ENCODE data around the gene KLHL11.
A peak's percentile ranks its signal among the peaks of the same experiment; 100 is the strongest.

KLHL11 gene, protein sequence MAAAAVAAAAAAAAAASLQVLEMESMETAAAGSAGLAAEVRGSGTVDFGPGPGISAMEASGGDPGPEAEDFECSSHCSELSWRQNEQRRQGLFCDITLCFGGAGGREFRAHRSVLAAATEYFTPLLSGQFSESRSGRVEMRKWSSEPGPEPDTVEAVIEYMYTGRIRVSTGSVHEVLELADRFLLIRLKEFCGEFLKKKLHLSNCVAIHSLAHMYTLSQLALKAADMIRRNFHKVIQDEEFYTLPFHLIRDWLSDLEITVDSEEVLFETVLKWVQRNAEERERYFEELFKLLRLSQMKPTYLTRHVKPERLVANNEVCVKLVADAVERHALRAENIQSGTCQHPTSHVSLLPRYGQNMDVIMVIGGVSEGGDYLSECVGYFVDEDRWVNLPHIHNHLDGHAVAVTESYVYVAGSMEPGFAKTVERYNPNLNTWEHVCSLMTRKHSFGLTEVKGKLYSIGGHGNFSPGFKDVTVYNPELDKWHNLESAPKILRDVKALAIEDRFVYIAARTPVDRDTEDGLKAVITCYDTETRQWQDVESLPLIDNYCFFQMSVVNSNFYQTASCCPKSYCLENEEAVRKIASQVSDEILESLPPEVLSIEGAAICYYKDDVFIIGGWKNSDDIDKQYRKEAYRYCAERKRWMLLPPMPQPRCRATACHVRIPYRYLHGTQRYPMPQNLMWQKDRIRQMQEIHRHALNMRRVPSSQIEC

DNA sequence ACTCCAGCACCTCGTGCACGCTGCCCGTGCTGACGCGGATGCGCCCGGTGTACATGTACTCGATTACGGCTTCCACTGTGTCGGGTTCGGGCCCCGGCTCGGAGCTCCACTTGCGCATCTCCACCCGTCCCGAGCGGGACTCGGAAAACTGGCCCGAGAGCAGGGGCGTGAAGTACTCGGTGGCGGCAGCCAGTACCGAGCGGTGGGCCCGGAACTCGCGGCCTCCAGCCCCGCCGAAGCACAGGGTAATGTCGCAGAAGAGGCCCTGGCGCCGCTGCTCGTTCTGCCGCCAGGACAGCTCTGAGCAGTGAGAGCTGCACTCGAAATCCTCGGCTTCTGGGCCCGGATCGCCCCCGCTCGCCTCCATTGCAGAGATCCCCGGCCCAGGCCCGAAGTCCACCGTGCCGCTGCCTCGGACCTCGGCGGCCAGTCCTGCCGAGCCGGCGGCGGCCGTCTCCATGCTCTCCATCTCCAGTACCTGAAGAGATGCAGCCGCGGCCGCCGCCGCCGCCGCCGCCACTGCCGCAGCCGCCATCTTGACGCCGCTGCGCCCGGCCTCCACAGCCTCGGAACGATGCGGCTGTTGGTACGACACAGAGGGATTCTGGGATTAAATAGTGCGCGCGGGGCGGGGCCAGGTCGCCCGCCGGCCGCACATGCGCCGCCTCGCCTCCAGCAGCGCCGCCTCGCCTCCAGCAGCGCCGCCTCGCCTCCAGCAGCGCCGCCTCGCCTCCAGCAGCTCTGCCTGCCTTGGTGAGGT, at the start of gene KLHL11:
TSS of gene KLHL11 (minus strand) at position 588 of the 760 bp plus-strand sequence. CDS start at position 535, 53 bp downstream.
- CTCF ChIA-PET, result interaction anchor here (0.6 to 2.5 kb wide), 7 partner anchors 9 to 169 kb away, joined by 3 to 7 read pairs (median 3); partner anchors contain the start of gene P3H4
- DNase-seq (ENCODE audit: extremely low spot score), result peak; percentile 94
- TF ChIP-seq, protein P1, sequence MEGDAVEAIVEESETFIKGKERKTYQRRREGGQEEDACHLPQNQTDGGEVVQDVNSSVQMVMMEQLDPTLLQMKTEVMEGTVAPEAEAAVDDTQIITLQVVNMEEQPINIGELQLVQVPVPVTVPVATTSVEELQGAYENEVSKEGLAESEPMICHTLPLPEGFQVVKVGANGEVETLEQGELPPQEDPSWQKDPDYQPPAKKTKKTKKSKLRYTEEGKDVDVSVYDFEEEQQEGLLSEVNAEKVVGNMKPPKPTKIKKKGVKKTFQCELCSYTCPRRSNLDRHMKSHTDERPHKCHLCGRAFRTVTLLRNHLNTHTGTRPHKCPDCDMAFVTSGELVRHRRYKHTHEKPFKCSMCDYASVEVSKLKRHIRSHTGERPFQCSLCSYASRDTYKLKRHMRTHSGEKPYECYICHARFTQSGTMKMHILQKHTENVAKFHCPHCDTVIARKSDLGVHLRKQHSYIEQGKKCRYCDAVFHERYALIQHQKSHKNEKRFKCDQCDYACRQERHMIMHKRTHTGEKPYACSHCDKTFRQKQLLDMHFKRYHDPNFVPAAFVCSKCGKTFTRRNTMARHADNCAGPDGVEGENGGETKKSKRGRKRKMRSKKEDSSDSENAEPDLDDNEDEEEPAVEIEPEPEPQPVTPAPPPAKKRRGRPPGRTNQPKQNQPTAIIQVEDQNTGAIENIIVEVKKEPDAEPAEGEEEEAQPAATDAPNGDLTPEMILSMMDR (IDR thresholded peaks at IDR 0.05; ENCODE audit: control extremely low read depth, extremely low read depth, low read depth, missing control alignments), result no peak
- POLR2A ChIA-PET, result interaction anchor here (0.6 to 1.2 kb wide), 6 partner anchors 13 to 671 kb away, joined by 3 to 7 read pairs (median 3); partner anchors contain the start of genes NAGLU and ODAD4

DNA sequence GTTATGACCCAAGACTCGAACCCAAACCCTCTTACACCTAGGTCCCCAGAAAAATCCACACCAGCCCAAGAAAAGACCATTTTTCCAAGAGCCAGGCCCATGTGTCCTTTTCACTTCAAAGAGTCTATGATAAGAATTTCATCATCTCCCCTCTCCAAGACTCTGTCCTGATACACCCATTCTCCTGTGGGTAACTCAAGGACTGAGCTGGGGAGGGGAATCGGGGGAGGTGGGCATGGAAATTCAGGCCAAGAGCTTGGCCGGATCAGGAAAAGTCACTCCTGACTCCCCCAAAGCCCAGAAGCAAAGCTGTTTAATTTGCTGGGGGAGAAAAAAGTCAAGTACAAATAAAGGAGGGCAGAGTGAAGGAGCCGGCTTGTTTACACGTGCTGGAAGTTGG, 49.8 kb upstream of the KLHL11 start:
- no peak for DNase-seq (ENCODE audit: extremely low spot score)
- TF ChIP-seq, protein P1 (IDR thresholded peaks at IDR 0.05; ENCODE audit: control extremely low read depth, extremely low read depth, low read depth, missing control alignments), result no peak
- POLR2A ChIA-PET, result no interaction called here
- CTCF ChIA-PET, result no interaction called here

DNA sequence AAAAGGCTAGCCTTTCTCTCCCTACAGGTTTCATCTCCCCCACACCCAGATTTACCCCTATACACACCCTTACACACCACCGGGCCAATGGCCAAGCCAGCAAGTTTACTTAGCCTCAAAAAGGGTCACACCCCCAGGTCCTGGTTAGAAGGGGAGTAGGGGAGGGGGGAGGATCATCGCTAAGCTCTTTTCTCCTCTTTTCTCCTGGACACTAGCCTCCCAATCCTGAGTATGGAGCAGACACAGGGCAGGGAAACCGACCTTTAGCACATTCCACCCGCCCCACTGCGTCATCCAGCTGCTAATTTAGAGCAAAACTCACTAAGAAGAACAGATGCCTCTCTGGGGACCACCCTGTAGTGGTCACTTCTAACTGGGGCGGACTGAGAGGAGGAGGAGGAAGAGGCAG, 49.1 kb upstream of the KLHL11 start:
- CTCF ChIA-PET, result no interaction called here

DNA sequence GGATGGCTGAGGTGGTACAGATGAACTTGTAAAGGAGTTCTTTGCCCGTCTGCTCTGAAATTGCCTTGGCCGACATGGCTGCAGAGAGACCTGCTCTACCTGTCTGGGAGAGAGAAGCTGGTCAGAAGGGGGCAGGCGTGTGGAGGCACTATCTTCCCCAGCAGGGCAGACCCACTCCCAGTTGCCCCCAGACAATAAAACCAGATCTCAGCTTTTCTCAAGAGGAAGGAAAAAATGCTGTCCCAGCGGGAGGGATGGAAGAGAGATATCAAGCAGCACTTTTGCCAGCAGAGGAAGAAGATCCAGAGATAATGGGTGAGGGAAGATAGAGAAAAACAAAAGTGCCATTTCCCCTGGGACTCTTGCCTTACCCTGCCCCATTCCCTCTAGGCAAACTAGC, 48.6 kb upstream of the KLHL11 start:
- no peak for DNase-seq (ENCODE audit: extremely low spot score)
- CTCF ChIA-PET, result no interaction called here
- TF ChIP-seq, protein P1 (IDR thresholded peaks at IDR 0.05; ENCODE audit: control extremely low read depth, extremely low read depth, low read depth, missing control alignments), result no peak
- POLR2A ChIA-PET, result no interaction called here

More for the DNA sequence above, 49.1 kb upstream of the KLHL11 start:
- no peak for DNase-seq (ENCODE audit: extremely low spot score)
- POLR2A ChIA-PET, result no interaction called here
- TF ChIP-seq, protein P1 (IDR thresholded peaks at IDR 0.05; ENCODE audit: control extremely low read depth, extremely low read depth, low read depth, missing control alignments), result no peak

DNA sequence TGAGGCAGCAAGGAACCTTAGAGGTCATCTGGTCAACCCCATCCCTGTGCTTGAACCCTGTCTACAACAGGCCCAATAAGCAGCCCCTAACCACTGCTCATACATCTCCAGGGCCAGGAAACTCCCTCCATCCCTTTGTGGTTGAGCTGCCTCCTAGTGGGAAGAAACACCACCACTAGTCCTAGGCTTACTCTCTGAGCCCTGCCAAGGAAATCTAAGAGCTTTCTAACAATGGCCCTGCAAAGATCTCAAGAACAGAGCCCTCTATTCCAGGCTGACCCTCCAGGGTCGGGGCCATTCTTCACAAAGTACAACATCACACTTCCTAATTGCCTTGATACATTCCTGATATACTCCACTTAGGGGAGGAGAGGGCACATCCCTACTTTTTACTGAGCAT, 47.7 kb upstream of the KLHL11 start:
- CTCF ChIA-PET, result no interaction called here
- POLR2A ChIA-PET, result no interaction called here
- DNase-seq (ENCODE audit: extremely low spot score), result no peak
- TF ChIP-seq, protein P1 (IDR thresholded peaks at IDR 0.05; ENCODE audit: control extremely low read depth, extremely low read depth, low read depth, missing control alignments), result no peak

Data from GM10248 (cell line).